ENCODE results near the gene TBC1D2.

Gene TBC1D2

GRCh38 chr9:98220911-98221310 lies 34.5 kb downstream of the TBC1D2 start:
- H3K4me3 ChIP-seq (replicated peaks; ENCODE audit: insufficient read depth, low read length) = no peak overlapping the region
- no peaks in the 10 kb centered on the region for H3K27me3 ChIP-seq (ENCODE audit: insufficient read depth, poor library complexity, severe bottlenecking)
- TF ChIP-seq SPI1 (IDR thresholded peaks at IDR 0.05; ENCODE audit: borderline replicate concordance, low read depth) (no peak), POLR2AphosphoS5 (IDR thresholded peaks at IDR 0.05; ENCODE audit: low read depth) (no peak), CTCF (IDR thresholded peaks at IDR 0.05; ENCODE audit: insufficient read depth, low read length) (no peak), REST (IDR thresholded peaks at IDR 0.05; ENCODE audit: insufficient replicate concordance, low read depth) (no peak), GABPA (IDR thresholded peaks at IDR 0.05; ENCODE audit: low read depth) (no peak)
- DNase-seq (ENCODE audit: low read depth in 1 of 2, low spot score in 1 of 2) = no peak
- H3K27ac ChIP-seq (replicated peaks) = no peak overlapping the region

GRCh38 chr9:98219794-98220370 lies 35.6 kb downstream of the TBC1D2 start:
- TF ChIP-seq GABPA (IDR thresholded peaks at IDR 0.05; ENCODE audit: low read depth) (no peak), SPI1 (IDR thresholded peaks at IDR 0.05; ENCODE audit: borderline replicate concordance, low read depth) (no peak), POLR2AphosphoS5 (IDR thresholded peaks at IDR 0.05; ENCODE audit: low read depth) (no peak), CTCF (IDR thresholded peaks at IDR 0.05; ENCODE audit: insufficient read depth, low read length) (no peak), REST (IDR thresholded peaks at IDR 0.05; ENCODE audit: insufficient replicate concordance, low read depth) (no peak)
- DNase-seq (ENCODE audit: low read depth in 1 of 2, low spot score in 1 of 2) = no peak
- Histone ChIP-seq H3K27me3 (ENCODE audit: insufficient read depth, poor library complexity, severe bottlenecking) (no peaks in the 10 kb centered on the region), H3K27ac (replicated peaks) (no peak overlapping the region), H3K4me3 (replicated peaks; ENCODE audit: insufficient read depth, low read length) (no peak overlapping the region)

- Histone ChIP-seq H3K27ac (replicated peaks) (no peak overlapping the region), H3K27me3 (ENCODE audit: insufficient read depth, poor library complexity, severe bottlenecking) (no peaks in the 10 kb centered on the region), H3K4me3 (replicated peaks; ENCODE audit: insufficient read depth, low read length) (no peak overlapping the region)
- DNase-seq (ENCODE audit: low read depth in 1 of 2, low spot score in 1 of 2) = no peak
- TF ChIP-seq SPI1 (IDR thresholded peaks at IDR 0.05; ENCODE audit: borderline replicate concordance, low read depth) (no peak), CTCF (IDR thresholded peaks at IDR 0.05; ENCODE audit: insufficient read depth, low read length) (no peak), REST (IDR thresholded peaks at IDR 0.05; ENCODE audit: insufficient replicate concordance, low read depth) (no peak), GABPA (IDR thresholded peaks at IDR 0.05; ENCODE audit: low read depth) (no peak), POLR2AphosphoS5 (IDR thresholded peaks at IDR 0.05; ENCODE audit: low read depth) (no peak)
Measured at GRCh38 chr9:98219364-98219716, 36.1 kb downstream of the TBC1D2 start.

Data from HL-60 (cell line).